Measurements from ENCODE around the gene SLC1A5.

The SLC1A5 gene

DNA sequence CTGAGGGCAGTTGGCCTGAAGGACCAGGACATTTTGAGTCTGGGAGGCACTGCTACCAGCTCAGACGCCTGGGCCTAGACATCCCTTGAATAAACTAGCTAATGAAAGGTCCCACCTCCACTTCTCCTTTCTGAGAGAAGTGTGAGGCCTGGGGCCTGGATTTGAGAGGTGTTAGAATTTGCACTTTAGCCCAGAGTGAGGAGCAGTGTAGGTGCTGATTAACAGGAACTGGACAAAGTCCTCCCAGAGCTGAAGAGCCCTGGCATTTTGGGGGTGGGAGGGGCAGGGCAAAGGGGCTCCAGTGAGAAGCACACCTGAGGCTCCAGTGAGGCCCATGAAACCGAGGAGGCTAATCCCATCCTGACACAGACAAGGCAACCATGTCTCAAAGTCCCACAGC, 15.2 kb upstream of the SLC1A5 start:
- in situ Hi-C loops (cut with MboI; ENCODE audit: low sequenced_read_pairs, unreplicated experiment) = no loop called here
- DNase-seq (ENCODE audit: low spot score) = no peak

DNA sequence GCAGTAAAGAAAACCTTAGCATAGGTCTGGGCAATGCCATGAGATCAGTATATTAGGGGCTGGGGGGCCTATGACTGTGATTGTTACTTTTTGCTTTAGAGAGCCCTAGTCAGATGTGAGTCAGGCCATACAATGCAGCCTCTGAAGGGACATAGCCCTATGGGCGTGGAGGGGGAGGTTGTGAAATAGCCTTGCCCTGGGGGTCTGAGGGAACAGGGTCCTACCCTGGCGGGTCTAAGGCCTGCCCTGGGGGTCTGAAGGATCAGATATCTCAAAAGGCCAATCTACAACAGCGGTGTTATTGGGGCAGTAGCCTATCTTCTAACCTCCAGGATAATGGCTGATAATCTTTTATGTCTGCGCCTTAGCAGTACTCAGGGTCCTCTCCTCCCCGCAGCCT, 13.8 kb upstream of the SLC1A5 start:
- in situ Hi-C loops (cut with MboI; ENCODE audit: low sequenced_read_pairs, unreplicated experiment) = no loop called here
- TF ChIP-seq, protein P1, sequence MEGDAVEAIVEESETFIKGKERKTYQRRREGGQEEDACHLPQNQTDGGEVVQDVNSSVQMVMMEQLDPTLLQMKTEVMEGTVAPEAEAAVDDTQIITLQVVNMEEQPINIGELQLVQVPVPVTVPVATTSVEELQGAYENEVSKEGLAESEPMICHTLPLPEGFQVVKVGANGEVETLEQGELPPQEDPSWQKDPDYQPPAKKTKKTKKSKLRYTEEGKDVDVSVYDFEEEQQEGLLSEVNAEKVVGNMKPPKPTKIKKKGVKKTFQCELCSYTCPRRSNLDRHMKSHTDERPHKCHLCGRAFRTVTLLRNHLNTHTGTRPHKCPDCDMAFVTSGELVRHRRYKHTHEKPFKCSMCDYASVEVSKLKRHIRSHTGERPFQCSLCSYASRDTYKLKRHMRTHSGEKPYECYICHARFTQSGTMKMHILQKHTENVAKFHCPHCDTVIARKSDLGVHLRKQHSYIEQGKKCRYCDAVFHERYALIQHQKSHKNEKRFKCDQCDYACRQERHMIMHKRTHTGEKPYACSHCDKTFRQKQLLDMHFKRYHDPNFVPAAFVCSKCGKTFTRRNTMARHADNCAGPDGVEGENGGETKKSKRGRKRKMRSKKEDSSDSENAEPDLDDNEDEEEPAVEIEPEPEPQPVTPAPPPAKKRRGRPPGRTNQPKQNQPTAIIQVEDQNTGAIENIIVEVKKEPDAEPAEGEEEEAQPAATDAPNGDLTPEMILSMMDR (IDR thresholded peaks at IDR 0.05; ENCODE audit: borderline replicate concordance, control extremely low read depth, extremely low read depth, insufficient read depth, missing control alignments) = no peak
- no peak for DNase-seq (ENCODE audit: low spot score)

More for the DNA sequence above, 15.2 kb upstream of the SLC1A5 start:
- TF ChIP-seq, protein P1 (IDR thresholded peaks at IDR 0.05; ENCODE audit: borderline replicate concordance, control extremely low read depth, extremely low read depth, insufficient read depth, missing control alignments) = no peak

DNA sequence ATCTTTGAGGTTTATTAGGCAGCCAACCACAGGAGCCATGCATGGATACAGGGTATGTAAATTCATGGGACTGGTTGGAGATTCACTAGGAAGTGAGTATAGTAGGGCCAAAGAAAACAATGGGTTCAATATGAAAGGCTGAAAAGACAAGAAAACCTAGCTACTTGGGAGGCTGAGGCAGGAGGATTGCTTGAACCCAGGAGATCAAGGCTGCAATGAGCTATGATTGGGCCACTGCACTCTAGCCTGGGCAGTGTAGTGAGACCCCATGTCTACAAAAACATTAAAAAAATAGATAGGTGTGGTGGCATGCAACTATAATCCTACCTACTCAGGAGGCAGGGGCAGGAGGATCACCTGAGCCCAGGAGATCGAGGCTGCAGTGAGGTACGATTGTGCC, 10.3 kb upstream of the SLC1A5 start:
- TF ChIP-seq, protein P1 (IDR thresholded peaks at IDR 0.05; ENCODE audit: borderline replicate concordance, control extremely low read depth, extremely low read depth, insufficient read depth, missing control alignments) = no peak
- DNase-seq (ENCODE audit: low spot score) = no peak
- in situ Hi-C loops (cut with MboI; ENCODE audit: low sequenced_read_pairs, unreplicated experiment) = no loop called here

DNA sequence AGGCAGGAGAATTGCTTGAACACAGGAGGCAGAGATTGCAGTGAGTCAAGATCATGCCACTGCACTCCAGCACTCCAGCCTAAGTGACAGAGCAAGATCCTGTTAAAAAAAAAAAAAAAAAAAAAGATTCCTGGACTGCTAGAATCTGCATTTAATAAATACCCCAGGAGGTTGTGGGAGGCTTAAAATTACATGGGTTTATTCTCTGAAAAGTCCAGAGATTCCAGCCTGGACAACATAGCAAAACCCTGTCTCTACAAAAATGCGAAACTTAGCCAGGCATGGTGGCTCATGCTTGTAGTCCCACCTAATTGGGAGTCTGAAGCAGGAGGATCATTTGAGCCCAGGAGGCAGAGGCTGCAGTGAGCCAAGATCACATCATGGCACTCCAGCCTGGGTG, 9.5 kb upstream of the SLC1A5 start:
- in situ Hi-C loops (cut with MboI; ENCODE audit: low sequenced_read_pairs, unreplicated experiment) = no loop called here
- TF ChIP-seq, protein P1 (IDR thresholded peaks at IDR 0.05; ENCODE audit: borderline replicate concordance, control extremely low read depth, extremely low read depth, insufficient read depth, missing control alignments) = no peak
- DNase-seq (ENCODE audit: low spot score) = no peak

DNA sequence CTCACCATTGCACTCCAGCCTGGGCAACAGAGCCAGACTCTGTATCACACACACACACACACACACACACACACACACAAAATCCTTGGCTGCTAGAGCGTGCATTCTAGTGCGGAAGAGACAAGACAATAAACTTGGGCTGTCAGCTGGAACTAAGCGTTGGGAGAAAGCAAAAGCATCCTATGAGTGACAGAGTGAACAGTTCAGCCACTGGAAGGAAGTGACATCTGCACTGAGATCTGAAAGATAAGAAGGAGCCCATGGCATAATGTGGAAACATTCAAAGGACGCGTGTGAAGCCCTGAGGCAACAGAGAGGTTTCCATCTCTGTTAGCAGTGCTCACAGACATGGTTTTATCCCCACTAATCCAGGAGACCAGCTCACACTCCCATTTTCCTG, 3.5 kb upstream of the SLC1A5 start:
- in situ Hi-C loops (cut with MboI; ENCODE audit: low sequenced_read_pairs, unreplicated experiment) = no loop called here
- TF ChIP-seq, protein P1 (IDR thresholded peaks at IDR 0.05; ENCODE audit: borderline replicate concordance, control extremely low read depth, extremely low read depth, insufficient read depth, missing control alignments) = no peak
- peak; percentile 48 for DNase-seq (ENCODE audit: low spot score)

DNA sequence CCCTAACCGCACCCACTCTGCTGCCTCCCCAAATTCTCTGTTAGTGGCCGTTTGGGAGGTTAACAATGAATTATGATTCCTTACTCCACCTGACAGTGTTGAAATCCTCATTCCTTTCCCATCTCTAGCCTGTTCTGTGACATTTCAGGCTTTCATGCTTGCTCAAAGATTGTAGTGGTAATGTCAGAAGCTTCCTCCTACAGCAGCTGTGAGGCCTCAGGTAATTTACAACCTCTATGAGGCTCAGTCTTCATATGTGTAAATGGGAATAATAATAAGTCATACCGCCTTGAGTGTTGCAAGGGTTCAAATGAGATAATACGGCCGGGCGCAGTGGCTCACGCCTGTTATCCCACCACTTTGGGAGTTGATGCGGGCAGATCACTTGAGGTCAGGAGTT, 977 bp upstream of the SLC1A5 start:
- no peak for DNase-seq (ENCODE audit: low spot score)
- in situ Hi-C loops (cut with MboI; ENCODE audit: low sequenced_read_pairs, unreplicated experiment) = no loop called here

More for the DNA sequence above, 977 bp upstream of the SLC1A5 start:
- TF ChIP-seq, protein P1 (IDR thresholded peaks at IDR 0.05; ENCODE audit: borderline replicate concordance, control extremely low read depth, extremely low read depth, insufficient read depth, missing control alignments) = no peak

Measured in GM13976 (cell line).